H9 (cell line): ENCODE data around the gene TSC22D4. TPM values are rescaled to one million over a fixed set of nuclear protein-coding genes. Genes with fewer than 3 reads are reported as not detected.
A peak's percentile ranks its signal among the peaks of the same experiment; 100 is the strongest.

Experiments used
- DNase-seq: peaks from one replicate; pipeline ENCODE4 v3.0.0-alpha.2; 2017
- H2AFZ ChIP-seq: one replicate; pipeline ENCODE4 v1.6.1; 2013; ENCODE audit warnings: mild to moderate bottlenecking, low read length, control low read depth, moderate library complexity
- H2AK5ac ChIP-seq: 2 replicates; pipeline ENCODE4 v1.6.1; 2013; ENCODE audit warnings: low read length, control low read depth, mixed read lengths; ENCODE audit not compliant: insufficient read length
- H2BK120ac ChIP-seq: one replicate; pipeline ENCODE4 v1.6.1; 2013; ENCODE audit warnings: low read depth, mild to moderate bottlenecking, low read length, control low read depth, inconsistent platforms; ENCODE audit not compliant: poor library complexity, severe bottlenecking
- H2BK12ac ChIP-seq: 2 replicates; pipeline ENCODE4 v1.6.1; 2013; ENCODE audit warnings: low read length, control low read depth, mixed read lengths, low read depth; ENCODE audit not compliant: insufficient read length
- H2BK15ac ChIP-seq: 2 replicates; pipeline ENCODE4 v1.6.1; 2013; ENCODE audit warnings: low read depth, low read length, control low read depth
- H2BK20ac ChIP-seq: one replicate; pipeline ENCODE4 v1.6.1; 2013; ENCODE audit warnings: low read depth, mild to moderate bottlenecking, low read length, control low read depth, inconsistent platforms; ENCODE audit not compliant: poor library complexity, severe bottlenecking
- H2BK5ac ChIP-seq: 2 replicates; pipeline ENCODE4 v1.6.1; 2013; ENCODE audit warnings: low read length, control low read depth, mixed read lengths; ENCODE audit not compliant: insufficient read length
- H3K14ac ChIP-seq: 2 replicates; pipeline ENCODE4 v1.6.1; 2013; ENCODE audit warnings: low read length, control low read depth; ENCODE audit not compliant: insufficient read depth
- H3K18ac ChIP-seq: 2 replicates; pipeline ENCODE4 v1.6.1; 2013; ENCODE audit warnings: low read depth, mild to moderate bottlenecking, mixed read lengths, low read length, control low read depth; ENCODE audit not compliant: insufficient read length
- H3K23ac ChIP-seq: 2 replicates; pipeline ENCODE4 v1.6.1; 2013; ENCODE audit warnings: low read length, control low read depth, mixed read lengths, low read depth; ENCODE audit not compliant: insufficient read length
- H3K23me2 ChIP-seq: 2 replicates; pipeline ENCODE4 v1.6.1; 2013; ENCODE audit warnings: low read depth, mild to moderate bottlenecking, mixed read lengths, low read length, control low read depth; ENCODE audit not compliant: insufficient read length, poor library complexity, severe bottlenecking
- H3K27ac ChIP-seq: 2 replicates; pipeline ENCODE4 v1.5.1; 2013; ENCODE audit warnings: low read length, control low read depth, mixed read lengths, low read depth; ENCODE audit not compliant: insufficient read length
- H3K27me3 ChIP-seq: 2 replicates; pipeline ENCODE4 v1.6.1; 2013; ENCODE audit warnings: low read length, control low read depth, inconsistent platforms; ENCODE audit not compliant: insufficient read depth
- H3K4ac ChIP-seq: 2 replicates; pipeline ENCODE4 v1.6.1; 2013; ENCODE audit warnings: low read depth, mild to moderate bottlenecking, control low read depth, inconsistent platforms, low read length, moderate library complexity
- H3K4me1 ChIP-seq: 2 replicates; pipeline ENCODE4 v1.6.1; 2013; ENCODE audit warnings: low read length, control low read depth, inconsistent platforms; ENCODE audit not compliant: insufficient read depth
- H3K4me2 ChIP-seq: 2 replicates; pipeline ENCODE4 v1.6.1; 2013; ENCODE audit warnings: low read length, control low read depth, mixed read lengths; ENCODE audit not compliant: insufficient read length, insufficient read depth
- H3K56ac ChIP-seq: 2 replicates; pipeline ENCODE4 v1.6.1; 2013; ENCODE audit warnings: low read depth, mild to moderate bottlenecking, mixed read lengths, low read length, control low read depth; ENCODE audit not compliant: insufficient read length
- H3K79me1 ChIP-seq: 2 replicates; pipeline ENCODE4 v1.6.1; 2013; ENCODE audit warnings: low read depth, mild to moderate bottlenecking, moderate library complexity, low read length, control low read depth, inconsistent platforms; ENCODE audit not compliant: insufficient read depth, poor library complexity, severe bottlenecking
- H3K79me2 ChIP-seq: 2 replicates; pipeline ENCODE4 v1.6.1; 2013; ENCODE audit warnings: low read length, control low read depth, inconsistent platforms; ENCODE audit not compliant: insufficient read depth
- H3K9ac ChIP-seq: 2 replicates; pipeline ENCODE4 v1.6.1; 2013; ENCODE audit warnings: low read length, control low read depth, mixed read lengths; ENCODE audit not compliant: insufficient read length; ENCODE audit errors: extremely low read depth
- H3K9me3 ChIP-seq: one replicate; pipeline ENCODE4 v1.6.1; 2013; ENCODE audit warnings: low read depth, low read length, inconsistent platforms; ENCODE audit not compliant: control insufficient read depth
- H3T11ph ChIP-seq: one replicate; pipeline ENCODE4 v1.6.1; 2013; ENCODE audit warnings: mild to moderate bottlenecking, low read length, control low read depth, inconsistent platforms
- H4K20me1 ChIP-seq: one replicate; pipeline ENCODE4 v1.6.1; 2013; ENCODE audit not compliant: control insufficient read depth, insufficient read length, insufficient read depth
- H4K5ac ChIP-seq: 2 replicates; pipeline ENCODE4 v1.6.1; 2013; ENCODE audit warnings: low read depth, mild to moderate bottlenecking, mixed read lengths, low read length, control low read depth; ENCODE audit not compliant: insufficient read length
- H4K8ac ChIP-seq: replicated peaks from 2 replicates; pipeline ENCODE4 v1.6.1; 2013; ENCODE audit warnings: low read length, control low read depth, mixed read lengths, low read depth; ENCODE audit not compliant: insufficient read length
- H4K91ac ChIP-seq: 2 replicates; pipeline ENCODE4 v1.6.1; 2013; ENCODE audit warnings: low read depth, mild to moderate bottlenecking, moderate library complexity, mixed read lengths, low read length, control low read depth; ENCODE audit not compliant: insufficient read length
- H3K27ac Mint-ChIP-seq, 3 experiments: 2 replicates in 2 of 3; 3 replicates in 1 of 3; pipeline ENCODE4 v1.8.0; 2020 to 2021; ENCODE audit warnings: mixed read lengths in 3 of 3, mild to moderate bottlenecking in 1 of 3, moderate library complexity in 1 of 3
- H3K27me3 Mint-ChIP-seq: 2 replicates; pipeline ENCODE4 v1.8.0; 2021; ENCODE audit warnings: low read depth, mild to moderate bottlenecking, moderate library complexity, mixed read lengths
- H3K36me3 Mint-ChIP-seq, 3 experiments: 2 replicates in 2 of 3; 3 replicates in 1 of 3; pipeline ENCODE4 v1.8.0; 2020 to 2021; ENCODE audit warnings: low read depth in 3 of 3, mixed read lengths in 3 of 3; ENCODE audit not compliant: insufficient read depth in 1 of 3
- H3K4me1 Mint-ChIP-seq, 2 experiments: 2 replicates each; pipeline ENCODE4 v1.8.0; 2020; ENCODE audit warnings: mixed read lengths in 2 of 2
- H3K4me3 Mint-ChIP-seq, 2 experiments: 2 replicates in 1 of 2; 3 replicates in 1 of 2; pipeline ENCODE4 v1.8.0; 2020 to 2021; ENCODE audit warnings: mild to moderate bottlenecking in 2 of 2, mixed read lengths in 2 of 2, moderate library complexity in 1 of 2
- H3K9me3 Mint-ChIP-seq, 2 experiments: 2 replicates in 1 of 2; 3 replicates in 1 of 2; pipeline ENCODE4 v1.8.0; 2020; ENCODE audit warnings: mild to moderate bottlenecking in 2 of 2, mixed read lengths in 2 of 2, moderate library complexity in 1 of 2
- CTCF ChIP-seq: fragments of 200-600 bp; sonication (generic); conservative IDR thresholded peaks from 3 replicates; pipeline ENCODE4 v1.8.0; 2021; ENCODE audit warnings: antibody characterized with exemption, mild to moderate bottlenecking
- WGBS: extraction: QIAGEN DNeasy Blood & Tissue Kit; methylation state at CpG from one replicate; pipeline ENCODE4 v1.1.7; 2013; ENCODE audit warnings: missing lambda C conversion rate, low lambda C conversion rate, mixed read lengths; ENCODE audit not compliant: insufficient read length; ENCODE audit errors: extremely low coverage; 5-methylcytosine and 5-hydroxymethylcytosine counted together
- total RNA-seq: library from RNA; stranded (reverse); gene quantifications from 2 replicates; pipeline ENCODE4 v1.2.1, GENCODE V29; 2021

Gene TSC22D4
- total RNA-seq, 1 experiment from 2014 or later = 17.5 TPM

- H3K56ac ChIP-seq = no peak overlapping the region
- no peak overlapping the region for H3K9ac ChIP-seq
- H3K4me1 Mint-ChIP-seq = peaks cover 45 to 46% of the 10 kb centered on the region in 2 experiments
Observed at GRCh38 chr7:100432053-100432452, 47.0 kb downstream of the TSC22D4 start.

More at GRCh38 chr7:100432053-100432452, 47.0 kb downstream of the TSC22D4 start:
- Histone ChIP-seq H2BK5ac (no peak overlapping the region), H2BK20ac (no peak overlapping the region), H2BK12ac (no peak overlapping the region), H3K27me3 (no peaks in the 10 kb centered on the region), H3K14ac (no peak overlapping the region), H3K27ac (no peak overlapping the region), H3K79me2 (no peaks in the 10 kb centered on the region; the same call in 1 of the 2 replicates), H4K20me1 (no peaks in the 10 kb centered on the region), H3K23ac (no peak overlapping the region), H3K4me1 (no peaks in the 10 kb centered on the region), H4K5ac (no peak overlapping the region), H2BK15ac (no peak overlapping the region), H3T11ph (no peak overlapping the region), H2AFZ (no peak overlapping the region), H3K4me2 (peak overlapping the region; percentile 8), H2AK5ac (no peak overlapping the region), H3K9me3 (no peaks in the 10 kb centered on the region), H4K91ac (no peak overlapping the region), H3K18ac (no peak overlapping the region), H3K23me2 (peaks cover 11% of the 10 kb centered on the region), H2BK120ac (no peak overlapping the region), H3K4ac (no peak overlapping the region), H4K8ac (no peak overlapping the region), H3K79me1 (peaks cover 3% of the 10 kb centered on the region)
- no peak for DNase-seq
- Mint-ChIP-seq H3K36me3 (peaks cover 37 to 54% (median 40%) of the 10 kb centered on the region in 3 experiments), H3K27ac (peak overlapping the region in 2 of 3 experiments; percentile 81 to 85; a peak in 4 of 7 replicates), H3K27me3 (peaks cover 23% of the 10 kb centered on the region), H3K4me3 (peak overlapping the region; percentile 86 to 95), H3K9me3 (peaks cover 4 to 14% of the 10 kb centered on the region in 2 experiments; a peak in 3 of 5 replicates)
- no CpG with 5 or more reads among the region's 4 CpGs for WGBS
- TF ChIP-seq CTCF = no peak
